K562 (cell line): ENCODE data around the gene S100A6. TPM values are rescaled to one million over a fixed set of nuclear protein-coding genes. Genes with fewer than 3 reads are reported as not detected.

Experiments used
- BRD4 ChIP-seq: fragments of 200-600 bp; sonication (generic); IDR thresholded peaks from 2 replicates; pipeline ENCODE4 v1.6.1; 2017; ENCODE audit warnings: inconsistent platforms
- CXXC5 ChIP-seq: fragments of 250-450 bp; sonication (Bioruptor Pico); IDR thresholded peaks from 2 replicates; pipeline ENCODE4 v1.8.0; 2022; ENCODE audit warnings: inconsistent platforms, mild to moderate bottlenecking, moderate library complexity
- E2F5 ChIP-seq: sonication (generic); formaldehyde crosslinking; IDR thresholded peaks from 2 replicates; pipeline ENCODE4 v1.8.0; 2022; ENCODE audit warnings: mild to moderate bottlenecking, missing genetic modification reagents
- ERF ChIP-seq: fragments of 450-650 bp; formaldehyde crosslinking; IDR thresholded peaks from 2 replicates; pipeline ENCODE4 v1.4.0; 2020; ENCODE audit warnings: mild to moderate bottlenecking, mixed read lengths
- EZH2 ChIP-seq: IDR thresholded peaks from 2 replicates; pipeline ENCODE4 v1.6.1; 2012; ENCODE audit warnings: low read depth, mild to moderate bottlenecking, inconsistent platforms, low read length, borderline replicate concordance
- GABPA ChIP-seq: fragments of 200-800 bp; sonication (Bioruptor generic); conservative IDR thresholded peaks from 2 replicates; pipeline ENCODE4 v1.6.1; 2016; ENCODE audit warnings: low read depth, missing genetic modification characterization, missing compliant biosample characterization
- HOMEZ ChIP-seq: fragments of 250-450 bp; sonication (Bioruptor Pico); IDR thresholded peaks from 2 replicates; pipeline ENCODE4 v1.4.0; 2020; ENCODE audit warnings: mild to moderate bottlenecking, moderate library complexity
- MCM3 ChIP-seq: fragments of 450-650 bp; IDR thresholded peaks from 2 replicates; pipeline ENCODE4 v1.6.1; 2016
- MNT ChIP-seq, 2 experiments: fragments of 450-650 bp; conservative IDR thresholded peaks; 2 replicates each; pipeline ENCODE4 v1.6.1; 2017; ENCODE audit warnings: mild to moderate bottlenecking in 2 of 2, moderate library complexity in 2 of 2
- NCOA4 ChIP-seq: fragments of 450-650 bp; IDR thresholded peaks from 2 replicates; pipeline ENCODE4 v1.6.1; 2018; ENCODE audit warnings: mild to moderate bottlenecking; ENCODE audit not compliant: partially characterized antibody
- NFE2L1 ChIP-seq: fragments of 450-650 bp; IDR thresholded peaks from 2 replicates; pipeline ENCODE4 v1.6.1; 2016; ENCODE audit warnings: missing genetic modification characterization, low read depth, mild to moderate bottlenecking, missing compliant biosample characterization, moderate library complexity, borderline replicate concordance
- POLR2H ChIP-seq: IDR thresholded peaks from 2 replicates; pipeline ENCODE4 v1.6.1; 2016; ENCODE audit warnings: missing genetic modification characterization, low read depth, mild to moderate bottlenecking, control low read depth, missing compliant biosample characterization, moderate library complexity
- RAD21 ChIP-seq, 2 experiments: fragments of 250-450 bp in 1 of 2; fragments of 450-650 bp in 1 of 2; sonication (Bioruptor Pico) in 1 of 2; formaldehyde crosslinking in 1 of 2; IDR thresholded peaks in 1 of 2; conservative IDR thresholded peaks in 1 of 2; 2 replicates each; pipeline versions ENCODE4 v1.4.0 to v1.8.0; 2020 to 2022; ENCODE audit warnings: mild to moderate bottlenecking in 2 of 2, moderate library complexity in 1 of 2
- RBM34 ChIP-seq: fragments of 200-400 bp; formaldehyde crosslinking; IDR thresholded peaks from 2 replicates; pipeline ENCODE4 v1.6.1; 2018; ENCODE audit warnings: low read length, borderline replicate concordance; ENCODE audit not compliant: insufficient read depth
- STAG1 ChIP-seq: sonication (generic); formaldehyde crosslinking; IDR thresholded peaks from 2 replicates; pipeline ENCODE4 v1.5.0; 2020; ENCODE audit warnings: missing genetic modification reagents, borderline replicate concordance
- TRIM24 ChIP-seq, 2 experiments: fragments of 450-650 bp; IDR thresholded peaks; 2 replicates each; pipeline ENCODE4 v1.6.1; 2016
- TSC22D4 ChIP-seq: fragments of 450-650 bp; IDR thresholded peaks from 2 replicates; pipeline ENCODE4 v1.6.1; 2016; ENCODE audit warnings: missing genetic modification characterization, missing biosample characterization, control low read depth
- XRCC4 ChIP-seq: IDR thresholded peaks from one replicate; pipeline ENCODE4 v1.6.1; 2011; ENCODE audit not compliant: insufficient read depth, insufficient read length; ENCODE audit errors: extremely low read depth
- ZBTB9 ChIP-seq: fragments of 450-650 bp; formaldehyde crosslinking; IDR thresholded peaks from 2 replicates; pipeline ENCODE4 v1.4.0; 2020; ENCODE audit warnings: mild to moderate bottlenecking, moderate library complexity
- ZNF121 ChIP-seq: sonication (generic); formaldehyde crosslinking; conservative IDR thresholded peaks from 2 replicates; pipeline ENCODE4 v1.8.0; 2022; ENCODE audit warnings: missing genetic modification reagents
- ZNF143 ChIP-seq: sonication (generic); formaldehyde crosslinking; IDR thresholded peaks from 2 replicates; pipeline ENCODE4 v1.9.0; 2022; ENCODE audit warnings: mild to moderate bottlenecking, missing genetic modification reagents
- ZNF253 ChIP-seq: fragments of 250-450 bp; sonication (Bioruptor Pico); conservative IDR thresholded peaks from 2 replicates; pipeline ENCODE4 v1.6.1; 2021; ENCODE audit warnings: mild to moderate bottlenecking
- ZNF398 ChIP-seq: fragments of 250-450 bp; sonication (Bioruptor Pico); IDR thresholded peaks from 2 replicates; pipeline ENCODE4 v1.8.0; 2021; ENCODE audit warnings: moderate library complexity, mild to moderate bottlenecking, inconsistent platforms
- polyA plus RNA-seq, 8 experiments: library from polyadenylated mRNA; depleted of rRNA in 4 of 8; stranded (reverse) in 5 of 8; unstranded in 3 of 8; fragments of >200 nt; fragmentation: Nextera tagmentation in 2 of 8; fragmentation: Illumina TruSeq in 1 of 8; extraction: Ambion mirVana in 2 of 8; extraction: Trizol in 1 of 8; gene quantifications; 2 replicates each; pipeline versions ENCODE4 v1.2.1 to v1.2.3, GENCODE V29; 2011 to 2014; ENCODE audit warnings: inconsistent platforms in 1 of 8, missing spikeins in 1 of 8
- total RNA-seq, 7 experiments: library from RNA; depleted of rRNA in 6 of 7; stranded (reverse); fragments of >200 nt in 6 of 7; fragmentation: Illumina TruSeq in 2 of 7; extraction: Trizol in 2 of 7; gene quantifications; 2 replicates each; pipeline versions ENCODE4 v1.2.1 to v1.2.3, GENCODE V29; 2011 to 2021; ENCODE audit warnings: low replicate concordance in 1 of 7

S100A6 gene
- total and polyA plus RNA-seq, 9 of the 15 experiments (the other 6 are each of a cell fraction or from before 2014, with no cell fraction given), result 9.8 to 66.5 (median 23.2) TPM

GRCh38 chr1:153510984-153511410, 24.8 kb downstream of the S100A6 start (continued):
- TF ChIP-seq ZNF253 (CRISPR knock-in tag) (no peak), ZNF121 (no peak), E2F5 (CRISPR knock-in tag) (no peak), STAG1 (CRISPR knock-in tag) (peak; percentile 95), RBM34 (no peak), POLR2H (tag) (no peak), CXXC5 (CRISPR knock-in tag) (peak; percentile 39), BRD4 (no peak), RAD21 (CRISPR knock-in tag; conservative IDR thresholded peaks at IDR 0.05 in 1 of 2, IDR thresholded peaks at IDR 0.05 in 1 of 2) (peak; percentile 97), MNT (conservative IDR thresholded peaks at IDR 0.05) (peak; percentile 87 to 91), ZNF398 (CRISPR knock-in tag) (no peak), TRIM24 (IDR thresholded peaks at IDR 0.05) (no peak), ERF (CRISPR knock-in tag) (no peak), ZBTB9 (CRISPR knock-in tag) (no peak), TSC22D4 (tag) (no peak), NFE2L1 (tag) (no peak), NCOA4 (no peak), EZH2 (no peak), MCM3 (no peak), GABPA (no peak), ZNF143 (CRISPR knock-in tag) (no peak), HOMEZ (CRISPR knock-in tag) (no peak), XRCC4 (no peak)
